ENCODE measurements around the gene IL1A.

DNA sequence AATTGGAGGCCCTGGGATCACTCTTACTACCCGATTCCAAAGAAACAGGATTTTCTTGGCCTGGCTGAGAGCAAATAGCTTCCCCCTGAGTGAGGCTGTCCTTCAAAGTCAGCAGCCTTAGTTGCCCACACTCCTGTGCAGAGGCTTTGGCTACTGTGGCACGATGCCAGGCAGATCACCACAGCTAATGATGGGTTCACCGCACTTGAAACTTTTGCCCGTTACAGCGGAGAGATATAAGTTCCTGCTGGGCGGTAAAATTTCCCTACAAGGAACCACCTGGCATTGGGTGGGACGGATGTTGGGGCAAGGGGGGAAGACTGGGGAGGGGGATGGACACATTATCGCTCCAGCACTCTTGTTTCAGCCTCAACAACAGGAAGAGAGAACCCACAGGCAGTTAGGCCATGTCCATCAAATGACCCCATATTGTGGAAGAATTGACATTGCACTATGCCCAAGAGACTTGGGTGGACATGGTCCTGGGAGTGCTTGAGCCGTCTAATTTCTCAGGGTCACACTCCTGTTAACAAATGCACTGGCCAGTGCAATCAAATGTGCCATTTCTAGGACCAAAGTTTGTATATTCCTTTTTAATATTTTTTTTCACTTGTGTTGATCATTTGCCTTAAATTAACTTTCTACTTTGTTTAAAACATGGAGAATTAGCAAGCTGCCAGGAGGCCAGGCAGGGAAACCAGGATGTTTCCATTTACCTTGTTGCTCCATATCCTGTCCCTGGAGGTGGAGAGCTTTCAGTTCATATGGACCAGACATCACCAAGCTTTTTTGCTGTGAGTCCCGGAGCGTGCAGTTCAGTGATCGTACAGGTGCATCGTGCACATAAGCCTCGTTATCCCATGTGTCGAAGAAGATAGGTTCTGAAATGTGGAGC lies 47.9 kb upstream of the IL1A start:
- TF ChIP-seq CTCF (IDR thresholded peaks at IDR 0.05): no peak
- TF ChIP-seq POLR2A (IDR thresholded peaks at IDR 0.05): no peak
